OCI-LY7 (cell line): ENCODE data around the gene TMPRSS3. TPM values are rescaled to one million over a fixed set of nuclear protein-coding genes. Genes with fewer than 3 reads are reported as not detected.

Experiments used
- BruUV-seq: library from RNA; stranded (reverse); fragments of 400-500 nt; replicated peaks from 2 replicates; lab custom pipeline; 2021; lab: Mats Ljungman, UMichigan
- CTCF ChIA-PET: fragments of 300-600 bp; sonication (Branson Sonifier 250); formaldehyde crosslinking; loops from one replicate; lab custom pipeline; 2022; ENCODE audit warnings: antibody characterized with exemption; ENCODE audit not compliant: unreplicated experiment; lab: Charles Lee
- POLR2A ChIA-PET: fragments of 300-600 bp; sonication (Branson Sonifier 250); formaldehyde crosslinking; loops from one replicate; lab custom pipeline; 2022; ENCODE audit warnings: antibody characterized with exemption; lab: Charles Lee
- DNase-seq: peaks from one replicate; pipeline ENCODE4 v3.0.0-alpha.2; 2015; ENCODE audit warnings: low spot score
- H2AFZ ChIP-seq: fragments of 200-600 bp; sonication (generic), shearing (Covaris generic); 2 replicates; pipeline ENCODE4 v1.6.1; 2014; ENCODE audit warnings: mild to moderate bottlenecking, antibody characterized with exemption, low read length, moderate library complexity
- H3K27ac ChIP-seq: fragments of 200-600 bp; sonication (generic); 2 replicates; pipeline ENCODE4 v1.5.1; 2014; ENCODE audit warnings: mixed run types, low read depth, mild to moderate bottlenecking, moderate library complexity, low read length, inconsistent platforms; ENCODE audit not compliant: poor library complexity, severe bottlenecking
- H3K36me3 ChIP-seq: fragments of 200-600 bp; sonication (generic); 2 replicates; pipeline ENCODE4 v1.6.1; 2014; ENCODE audit warnings: mild to moderate bottlenecking, antibody characterized with exemption, low read length, moderate library complexity, mixed read lengths; ENCODE audit not compliant: insufficient read depth
- H3K4me1 ChIP-seq: fragments of 200-600 bp; sonication (generic); 2 replicates; pipeline ENCODE4 v1.5.1; 2014; ENCODE audit warnings: mild to moderate bottlenecking, low read length; ENCODE audit not compliant: insufficient read depth, poor library complexity, severe bottlenecking
- H3K4me2 ChIP-seq: fragments of 200-600 bp; sonication (generic); 2 replicates; pipeline ENCODE4 v1.6.1; 2014; ENCODE audit warnings: mild to moderate bottlenecking, low read length
- H3K4me3 ChIP-seq: fragments of 200-600 bp; sonication (generic); 2 replicates; pipeline ENCODE4 v1.5.1; 2014; ENCODE audit warnings: mild to moderate bottlenecking, low read depth, low read length; ENCODE audit not compliant: poor library complexity, severe bottlenecking
- H3K79me2 ChIP-seq: fragments of 200-600 bp; sonication (generic); 2 replicates; pipeline ENCODE4 v1.6.1; 2016; ENCODE audit warnings: low read depth, mild to moderate bottlenecking, low read length, moderate library complexity, mixed read lengths; ENCODE audit not compliant: insufficient read depth
- H3K9me2 ChIP-seq: fragments of 200-600 bp; sonication (generic); 2 replicates; pipeline ENCODE4 v1.6.1; 2016; ENCODE audit warnings: mild to moderate bottlenecking, low read length, mixed read lengths; ENCODE audit not compliant: insufficient read depth
- H3K9me3 ChIP-seq: fragments of 200-600 bp; sonication (generic); 2 replicates; pipeline ENCODE4 v1.6.1; 2014; ENCODE audit warnings: mild to moderate bottlenecking, mixed run types, low read length, mixed read lengths
- H4K20me1 ChIP-seq: fragments of 200-600 bp; sonication (generic); 2 replicates; pipeline ENCODE4 v1.6.1; 2014; ENCODE audit warnings: mild to moderate bottlenecking, antibody characterized with exemption, low read length, moderate library complexity, mixed read lengths; ENCODE audit not compliant: insufficient read depth
- CTCF ChIP-seq: fragments of 200-600 bp; sonication (generic); conservative IDR thresholded peaks from 2 replicates; pipeline ENCODE4 v1.5.1; 2014; ENCODE audit warnings: mild to moderate bottlenecking, antibody characterized with exemption, low read length, moderate library complexity, mixed read lengths
- EZH2phosphoT487 ChIP-seq: fragments of 200-600 bp; sonication (generic); IDR thresholded peaks from 2 replicates; pipeline ENCODE4 v1.6.1; 2018; ENCODE audit warnings: low read depth, borderline replicate concordance, mild to moderate bottlenecking, mixed run types, antibody characterized with exemption, low read length, moderate library complexity, mixed read lengths
- intact Hi-C: fragments of 100-400 bp; cut with micrococcal nuclease; formaldehyde crosslinking; loops from one replicate; pipeline ENCODE4 v1.10.0; 2022; ENCODE audit not compliant: unreplicated experiment
- total RNA-seq, 2 experiments: library from RNA; depleted of rRNA in 1 of 2; stranded (reverse); fragments of >200 nt in 1 of 2; shearing (Covaris generic) in 1 of 2; gene quantifications; 2 replicates each; pipeline ENCODE4 v1.2.3, GENCODE V29; 2014 to 2022

TMPRSS3 gene
- total RNA-seq, 2 experiments from 2014 or later = not detected

GRCh38 chr21:42439284-42440186 lies 43.7 kb upstream of the TMPRSS3 start:
- H3K9me3 ChIP-seq = no peaks in the 10 kb centered on the region
- ChIA-PET CTCF (no interaction called here), POLR2A (no interaction called here)
- no peaks in the 10 kb centered on the region for H3K36me3 ChIP-seq
- H3K4me2 ChIP-seq = no peak overlapping the region
- no peaks in the 10 kb centered on the region for H3K79me2 ChIP-seq
- no peak overlapping the region for H2AFZ ChIP-seq
- H3K4me3 ChIP-seq = no peak overlapping the region
- H3K9me2 ChIP-seq = no peaks in the 10 kb centered on the region
- no TSS peak for BruUV-seq
- no peaks in the 10 kb centered on the region for H4K20me1 ChIP-seq
- no peak for DNase-seq
- TF ChIP-seq EZH2phosphoT487 = no peak
- TF ChIP-seq CTCF = no peak
- intact Hi-C loops = no loop called here
- no peak overlapping the region for H3K27ac ChIP-seq
- H3K4me1 ChIP-seq = no peaks in the 10 kb centered on the region

GRCh38 chr21:42438316-42439205 lies 42.7 kb upstream of the TMPRSS3 start:
- no TSS peak for BruUV-seq
- Histone ChIP-seq H2AFZ (no peak overlapping the region), H3K9me2 (no peaks in the 10 kb centered on the region), H3K79me2 (no peaks in the 10 kb centered on the region), H3K4me2 (no peak overlapping the region), H3K4me1 (no peaks in the 10 kb centered on the region), H3K36me3 (no peaks in the 10 kb centered on the region), H3K4me3 (no peak overlapping the region), H3K9me3 (no peaks in the 10 kb centered on the region), H3K27ac (no peak overlapping the region), H4K20me1 (no peaks in the 10 kb centered on the region)
- intact Hi-C loops = no loop called here
- CTCF ChIA-PET = no interaction called here
- DNase-seq = no peak
- no peak for TF ChIP-seq EZH2phosphoT487
- no peak for TF ChIP-seq CTCF
- POLR2A ChIA-PET = no interaction called here
